Dermis microvascular lymphatic vessel endothelial cell (primary cell): Measurements from ENCODE around the gene FGL2. TPM values are rescaled to one million over a fixed set of nuclear protein-coding genes. Genes with fewer than 3 reads are reported as not detected.
"Not testable (repeated sequence)": the region's sequence is repeated elsewhere in the genome, so short reads cannot be mapped to it uniquely, and the experiment has no call there.

Source experiments
- DNase-seq, 2 donors: peaks; one replicate each; pipeline versions ENCODE4 v3.0.0 to v3.0.0-alpha.2; 2010; ENCODE audit warnings: low read depth in 2 of 2
- total RNA-seq: library from RNA; depleted of rRNA; stranded (reverse); fragments of >200 nt; gene quantifications from 2 replicates; pipeline ENCODE4 v1.2.1, GENCODE V29; 2014

Gene FGL2
- total RNA-seq, result 0.13 and 0.25 TPM in 2 replicates

DNA sequence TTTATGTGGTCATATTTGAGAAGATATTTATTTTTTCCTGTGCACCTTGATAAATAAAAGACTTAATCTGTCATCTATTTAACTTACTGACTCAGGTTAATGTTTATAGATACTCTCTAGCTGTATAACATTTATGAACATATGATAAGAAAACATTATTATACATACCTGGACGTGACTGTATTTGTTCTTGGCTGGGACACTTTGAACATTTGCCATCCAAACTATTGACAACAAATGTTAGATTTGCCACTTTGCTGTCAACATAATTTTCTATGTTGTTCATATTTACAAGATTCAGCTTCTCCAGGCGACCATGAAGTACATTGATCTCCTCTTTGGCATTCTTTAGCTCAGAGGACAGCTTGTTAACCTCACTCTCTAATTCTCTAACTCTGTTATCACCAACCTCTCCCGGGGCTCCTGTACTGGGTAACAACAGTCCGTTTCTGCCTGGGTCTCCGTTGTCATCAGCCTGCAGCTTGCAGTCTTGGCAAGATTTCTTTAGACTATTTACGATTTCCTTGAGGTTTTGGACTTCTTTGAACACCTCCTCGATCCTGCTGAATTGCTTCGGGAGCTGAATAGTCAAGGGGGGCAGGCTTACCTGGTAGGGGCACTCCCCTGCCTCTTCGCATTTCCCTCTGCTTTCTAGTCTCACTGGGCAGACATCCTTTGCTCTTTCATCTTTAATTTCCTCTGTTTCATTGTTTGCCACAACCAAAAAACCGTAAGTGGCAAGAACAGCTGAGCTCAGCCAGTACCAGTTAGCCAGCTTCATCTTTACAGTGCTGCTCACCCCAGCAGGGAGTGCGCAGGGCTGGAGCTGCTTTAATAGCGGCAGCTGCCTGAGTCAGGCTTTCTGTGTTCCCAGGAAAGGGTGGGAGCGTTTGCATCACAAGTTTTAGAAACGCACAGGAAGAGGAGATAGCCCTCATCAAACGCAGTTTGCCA, at the start of gene FGL2:
FGL2 (minus strand) TSS at position 807 of the 954 bp plus-strand sequence; CDS start at position 781, 26 bp downstream.
- no peak for DNase-seq

GRCh38 chr7:77248154-77248553, 48.5 kb upstream of the FGL2 start:
- DNase-seq, result no peak

DNA sequence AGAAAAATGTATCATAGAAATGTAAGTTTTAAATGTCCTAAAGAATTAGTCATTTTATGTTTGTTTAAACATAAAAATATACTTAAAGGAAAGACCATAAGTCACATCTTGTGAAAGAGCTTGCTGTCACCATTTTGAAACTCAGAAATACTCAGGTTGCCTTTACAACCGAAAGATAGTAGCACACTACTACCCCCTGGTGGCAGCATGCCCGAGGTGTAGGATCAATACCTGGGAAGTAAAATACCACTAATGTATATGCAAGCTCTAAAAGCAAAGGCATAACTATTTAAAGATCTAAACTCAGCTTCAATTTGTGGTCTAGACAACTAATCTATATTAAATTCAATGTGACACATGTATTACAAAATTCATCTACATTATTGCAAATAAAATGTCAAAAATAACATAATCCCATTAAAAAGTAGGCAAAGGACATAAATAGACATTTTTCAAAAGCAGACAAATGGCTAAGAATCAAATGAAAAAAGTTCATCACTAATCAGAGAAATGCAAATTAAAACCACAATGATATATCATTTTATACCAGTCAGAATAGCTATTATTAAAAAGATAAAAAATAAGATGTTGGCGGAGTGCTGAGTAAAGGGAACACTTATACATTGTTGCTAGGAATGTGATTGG, 47.7 kb upstream of the FGL2 start:
- peak; percentile 71 to 73 for DNase-seq

GRCh38 chr7:77246026-77246640, 46.5 kb upstream of the FGL2 start:
- DNase-seq, result no peak

- DNase-seq, result no peak
Measured at GRCh38 chr7:77245015-77245755, 45.6 kb upstream of the FGL2 start.

DNA sequence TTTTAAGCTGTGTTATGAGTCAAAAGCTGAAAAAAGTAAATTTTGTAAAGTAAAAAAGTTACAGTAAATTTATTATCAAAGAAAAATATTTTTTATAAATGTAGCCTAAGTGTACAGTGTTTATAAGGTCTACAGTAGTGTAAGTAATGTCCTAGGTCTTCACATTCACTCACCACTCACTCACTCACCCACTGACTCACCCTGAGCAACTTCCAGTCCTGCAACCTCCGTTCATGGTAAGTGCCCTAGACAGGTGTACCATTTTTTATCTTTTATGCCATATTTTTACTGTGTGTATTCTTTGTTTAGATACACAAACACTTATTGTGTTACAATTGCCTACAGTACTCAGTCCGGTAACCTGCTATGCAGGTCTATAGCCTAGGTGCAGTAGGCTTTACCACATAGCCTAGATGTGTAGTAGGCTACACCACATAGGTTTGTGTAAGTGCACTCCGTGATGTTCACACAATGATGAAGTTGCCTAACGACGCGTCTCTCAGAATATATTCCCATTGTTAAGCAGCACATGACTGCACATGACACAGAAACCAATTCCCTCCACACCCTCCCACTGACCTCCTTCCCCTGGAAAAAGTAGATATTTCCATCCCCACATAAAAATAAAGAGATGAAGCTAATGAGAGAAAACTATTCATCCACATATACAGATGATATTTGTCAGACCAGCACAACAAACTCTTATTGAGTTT, 44.8 kb upstream of the FGL2 start:
- peak in 1 of 2 donors; percentile 21 for DNase-seq

- DNase-seq, result no peak
Measured at GRCh38 chr7:77242554-77242953, 42.9 kb upstream of the FGL2 start.

DNA sequence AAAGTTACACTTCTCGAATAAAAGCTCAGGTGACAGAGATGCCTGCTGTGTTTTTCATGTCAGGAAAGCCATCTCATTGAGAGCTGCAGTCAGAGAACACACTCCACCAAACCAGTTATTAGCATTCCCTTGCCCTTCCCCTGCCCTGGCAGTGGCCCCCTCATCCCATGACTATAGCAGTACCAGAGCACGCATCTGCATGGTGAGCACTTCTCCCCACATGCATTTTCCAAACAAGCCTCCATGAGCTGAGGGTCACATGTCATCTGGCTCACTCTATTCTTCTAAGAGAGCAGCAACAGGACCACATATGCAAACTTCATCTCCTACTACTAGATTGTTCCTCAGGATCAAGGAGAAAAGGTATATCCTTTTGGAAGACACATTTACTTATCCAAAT, 42.4 kb upstream of the FGL2 start:
- DNase-seq, result no peak

DNA sequence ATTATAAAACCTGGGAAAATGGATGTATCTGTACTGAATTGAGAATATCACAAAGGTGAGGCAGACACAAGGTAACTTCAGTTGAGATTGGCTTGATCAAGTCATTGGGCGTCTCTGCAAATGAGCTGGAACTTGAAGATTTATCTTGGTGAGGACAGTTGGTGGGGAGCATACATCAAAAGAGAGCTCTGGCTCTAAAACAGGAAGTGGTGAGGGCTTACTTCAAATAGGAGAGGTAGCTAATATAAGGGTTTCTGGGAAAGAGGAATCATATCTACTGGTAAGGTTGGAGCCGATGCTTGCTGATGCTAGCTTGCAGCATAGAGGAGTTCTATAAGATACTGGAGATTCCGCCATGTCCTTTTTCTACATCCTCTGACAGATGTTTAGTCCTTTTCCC, 39.9 kb upstream of the FGL2 start:
- DNase-seq, result no peak

- no peak for DNase-seq
Measured at GRCh38 chr7:77238703-77239136, 39.1 kb upstream of the FGL2 start.

DNA sequence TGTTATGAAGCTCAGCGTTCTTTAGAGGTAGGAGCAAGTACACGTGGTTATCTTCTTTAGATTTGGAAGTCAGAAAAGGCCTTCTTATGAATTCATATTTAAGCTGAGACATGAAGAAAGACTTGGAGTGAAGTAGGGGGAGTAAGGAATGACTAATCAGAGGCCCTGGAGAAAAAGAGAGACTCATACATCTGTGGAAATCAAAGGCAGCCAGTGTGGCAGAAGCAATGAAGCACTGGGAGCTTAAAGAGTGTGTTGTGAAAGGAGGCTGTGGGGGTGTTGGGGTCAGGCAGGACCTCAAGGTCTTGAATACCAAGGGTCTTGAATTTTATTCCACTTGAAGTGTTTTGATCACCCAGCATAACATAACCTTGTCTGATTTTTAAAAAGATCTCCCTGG, 35.7 kb upstream of the FGL2 start:
- no peak for DNase-seq

DNA sequence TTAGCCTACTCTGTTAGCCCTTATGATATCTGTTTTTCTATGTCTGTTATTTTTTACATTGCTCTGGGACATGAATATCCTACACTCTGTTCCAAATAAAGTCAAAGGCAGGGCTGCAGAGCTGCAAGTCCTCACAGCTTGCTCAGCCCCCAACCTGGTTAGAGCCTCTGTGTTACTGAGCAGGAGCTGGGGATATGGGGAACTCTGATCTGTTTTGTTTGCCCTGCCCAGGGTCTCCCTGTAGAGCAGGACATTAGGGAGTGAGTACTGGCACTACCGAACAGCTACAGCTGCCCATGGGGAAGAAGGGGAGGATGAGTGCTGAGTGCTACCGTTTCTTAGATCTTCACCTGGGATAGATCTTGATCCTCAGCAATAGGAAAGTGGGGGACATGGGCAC, 32.8 kb upstream of the FGL2 start:
- no peak for DNase-seq

GRCh38 chr7:77228795-77229194, 29.2 kb upstream of the FGL2 start:
- not testable (repeated sequence) for DNase-seq

GRCh38 chr7:77226357-77226839, 26.8 kb upstream of the FGL2 start:
- peak; percentile 32 to 68 for DNase-seq

GRCh38 chr7:77223261-77223660, 23.6 kb upstream of the FGL2 start:
- no peak for DNase-seq

GRCh38 chr7:77222819-77223218, 23.2 kb upstream of the FGL2 start:
- no peak for DNase-seq

- no peak for DNase-seq
Measured at GRCh38 chr7:77222065-77222464, 22.4 kb upstream of the FGL2 start.

DNA sequence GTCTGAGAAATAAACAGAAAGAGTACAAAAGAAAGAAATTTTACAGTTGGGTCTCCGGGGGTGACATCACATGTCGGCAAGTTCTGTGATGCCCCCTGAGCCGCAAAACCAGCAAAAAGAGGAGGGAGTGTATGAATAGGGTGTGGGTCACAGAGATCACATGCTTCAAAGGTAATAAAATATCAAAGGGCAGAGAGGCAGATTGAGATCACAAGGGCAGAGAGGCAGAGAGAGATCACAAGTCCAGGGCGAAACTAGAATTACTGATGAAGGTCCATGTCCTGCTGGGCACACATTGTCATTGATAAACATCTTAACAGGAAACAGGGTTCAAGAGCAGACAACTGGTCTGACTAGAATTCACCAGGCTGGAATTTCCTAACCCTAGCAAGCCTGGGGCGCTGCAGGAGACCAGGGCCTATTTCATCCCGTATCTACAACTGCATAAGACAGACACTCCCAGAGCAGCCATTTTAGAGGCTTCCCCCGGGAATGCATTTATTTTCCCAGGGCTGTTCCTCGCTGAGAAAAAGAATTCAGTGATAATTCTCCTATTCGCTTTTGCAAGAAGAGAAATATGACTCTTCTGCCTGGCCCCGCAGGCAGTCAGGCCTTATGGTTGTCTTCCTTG, 20.2 kb upstream of the FGL2 start:
- DNase-seq, result not testable (repeated sequence)

- DNase-seq, result no peak
Measured at GRCh38 chr7:77217474-77218185, 18.0 kb upstream of the FGL2 start.
